Stimulated activated CD4-positive, alpha-beta T cell treated with anti-CD3 and anti-CD28 coated beads, Interleukin-1b, Interleukin-23, amount 100 ng/mL, for 24 hours (primary cell): ENCODE measurements around the gene KCNMB2.

Experiments used
- DNase-seq, 4 experiments: peaks; one replicate each; pipeline ENCODE4 v3.0.0-alpha.2; 2020; ENCODE audit warnings: low read depth in 4 of 4, low spot score in 1 of 4

The KCNMB2 gene

GRCh38 chr3:178802993-178803693, 266.9 kb downstream of the KCNMB2 start:
- DNase-seq = no peak

- DNase-seq = no peak
Observed at GRCh38 chr3:178804606-178805005, 268.4 kb downstream of the KCNMB2 start.

GRCh38 chr3:178805741-178806140, 269.5 kb downstream of the KCNMB2 start:
- DNase-seq = no peak

- DNase-seq = no peak
Observed at GRCh38 chr3:178806651-178807050, 270.4 kb downstream of the KCNMB2 start.

GRCh38 chr3:178807694-178808093, 271.5 kb downstream of the KCNMB2 start:
- DNase-seq = no peak

- no peak for DNase-seq
Observed at GRCh38 chr3:178808748-178809147, 272.5 kb downstream of the KCNMB2 start.

- no peak for DNase-seq
Observed at GRCh38 chr3:178810181-178810580, 273.9 kb downstream of the KCNMB2 start.

GRCh38 chr3:178822722-178823121, 286.5 kb downstream of the KCNMB2 start:
- no peak for DNase-seq

GRCh38 chr3:178823150-178823549, 286.9 kb downstream of the KCNMB2 start:
- no peak for DNase-seq

GRCh38 chr3:178823591-178824246, 287.5 kb downstream of the KCNMB2 start:
- DNase-seq = no peak

GRCh38 chr3:178826435-178827123, 290.3 kb downstream of the KCNMB2 start:
- no peak for DNase-seq

- DNase-seq = no peak
Observed at GRCh38 chr3:178827285-178827856, 291.1 kb downstream of the KCNMB2 start.

GRCh38 chr3:178833695-178834094, 297.5 kb downstream of the KCNMB2 start:
- no peak for DNase-seq

- no peak for DNase-seq
Observed at GRCh38 chr3:178835033-178835432, 298.8 kb downstream of the KCNMB2 start.

GRCh38 chr3:178837512-178837911, 301.3 kb downstream of the KCNMB2 start:
- no peak for DNase-seq

- no peak for DNase-seq
Observed at GRCh38 chr3:178840586-178840985, 304.4 kb downstream of the KCNMB2 start.

GRCh38 chr3:178841011-178841410, 304.8 kb downstream of the KCNMB2 start:
- no peak for DNase-seq

GRCh38 chr3:178844916-178845315, 308.7 kb downstream of the KCNMB2 start:
- no peak for DNase-seq

GRCh38 chr3:178845420-178846118, 309.3 kb downstream of the KCNMB2 start:
- no peak for DNase-seq

- DNase-seq = no peak
Observed at GRCh38 chr3:178847190-178847589, 311.0 kb downstream of the KCNMB2 start.

- DNase-seq = no peak
Observed at GRCh38 chr3:178849199-178849910, 313.1 kb downstream of the KCNMB2 start.
